Upper lobe of right lung (tissue), 1 donor: ENCODE results near the gene HOPX. TPM values are rescaled to one million over a fixed set of nuclear protein-coding genes. Genes with fewer than 3 reads are reported as not detected.

Experiments used
- ATAC-seq: fragments of 200-7000 bp; cut with Tn5 transposase; one replicate; pipeline ENCODE4 v1.9.1; 2020; ENCODE audit warnings: mild to moderate bottlenecking, moderate library complexity
- DNase-seq: peaks from one replicate; pipeline ENCODE4 v3.0.0-alpha.2; 2020
- H3K27ac ChIP-seq: fragments of 200-600 bp; one replicate; pipeline ENCODE4 v1.8.0; 2022
- H3K27me3 ChIP-seq: fragments of 200-600 bp; one replicate; pipeline ENCODE4 v1.8.0; 2022; ENCODE audit warnings: mild to moderate bottlenecking
- H3K36me3 ChIP-seq: fragments of 200-600 bp; one replicate; pipeline ENCODE4 v1.8.0; 2022
- H3K4me1 ChIP-seq: fragments of 200-600 bp; one replicate; pipeline ENCODE4 v1.8.0; 2022
- H3K4me3 ChIP-seq: fragments of 200-600 bp; one replicate; pipeline ENCODE4 v1.8.0; 2022; ENCODE audit warnings: mild to moderate bottlenecking
- H3K9me3 ChIP-seq: fragments of 200-600 bp; one replicate; pipeline ENCODE4 v1.8.0; 2022
- intact Hi-C: fragments of 100-400 bp; cut with DNase I; formaldehyde crosslinking; loops from one replicate; pipeline ENCODE4 v1.11.0; 2022
- total RNA-seq: library from RNA; stranded (reverse); fragmentation: NEBNext Ultra II Directional; extraction: Animal tissue kit (Norgen Biotek cat#: 25700); gene quantifications from one replicate; pipeline ENCODE4 v1.2.1, GENCODE V29; 2021
- TF ChIP-seq, protein P1 (sequence below): fragments of 200-600 bp; IDR thresholded peaks from one replicate; pipeline ENCODE4 v1.8.0; 2022; ENCODE audit warnings: antibody characterized with exemption
- donor health status: DM: no; HTN: yes; CAD: no; lungs with severe emphysema.

Gene HOPX
- total RNA-seq, 1 donor from 2014 or later, result 520 TPM

DNA sequence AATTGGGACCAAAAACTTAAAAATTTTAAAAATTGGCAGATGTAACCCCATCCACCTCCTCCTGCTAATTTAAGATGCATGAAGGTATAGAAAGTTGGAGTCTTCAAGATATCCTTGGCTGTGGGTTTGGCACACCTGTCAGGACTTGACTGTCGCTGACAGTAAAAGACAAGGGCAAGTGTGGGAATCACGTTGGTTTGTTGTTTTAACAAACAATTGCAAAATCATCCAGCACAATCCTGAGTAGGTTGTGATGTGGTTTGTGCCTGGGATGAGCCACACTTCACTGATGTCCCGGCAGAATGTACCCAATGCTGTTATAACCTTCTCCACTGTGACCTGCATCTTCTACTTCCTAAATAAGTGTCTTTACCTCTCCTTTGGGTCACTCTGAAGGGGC lies 24.0 kb downstream of the HOPX start:
- Histone ChIP-seq H3K4me1 (peaks cover 29% of the 10 kb centered on the region), H3K4me3 (no peak overlapping the region), H3K36me3 (peaks cover 14% of the 10 kb centered on the region), H3K27me3 (peaks cover 26% of the 10 kb centered on the region), H3K9me3 (no peaks in the 10 kb centered on the region), H3K27ac (no peak overlapping the region)
- DNase-seq, result no peak
- no peak for ATAC-seq
- TF ChIP-seq, protein P1, sequence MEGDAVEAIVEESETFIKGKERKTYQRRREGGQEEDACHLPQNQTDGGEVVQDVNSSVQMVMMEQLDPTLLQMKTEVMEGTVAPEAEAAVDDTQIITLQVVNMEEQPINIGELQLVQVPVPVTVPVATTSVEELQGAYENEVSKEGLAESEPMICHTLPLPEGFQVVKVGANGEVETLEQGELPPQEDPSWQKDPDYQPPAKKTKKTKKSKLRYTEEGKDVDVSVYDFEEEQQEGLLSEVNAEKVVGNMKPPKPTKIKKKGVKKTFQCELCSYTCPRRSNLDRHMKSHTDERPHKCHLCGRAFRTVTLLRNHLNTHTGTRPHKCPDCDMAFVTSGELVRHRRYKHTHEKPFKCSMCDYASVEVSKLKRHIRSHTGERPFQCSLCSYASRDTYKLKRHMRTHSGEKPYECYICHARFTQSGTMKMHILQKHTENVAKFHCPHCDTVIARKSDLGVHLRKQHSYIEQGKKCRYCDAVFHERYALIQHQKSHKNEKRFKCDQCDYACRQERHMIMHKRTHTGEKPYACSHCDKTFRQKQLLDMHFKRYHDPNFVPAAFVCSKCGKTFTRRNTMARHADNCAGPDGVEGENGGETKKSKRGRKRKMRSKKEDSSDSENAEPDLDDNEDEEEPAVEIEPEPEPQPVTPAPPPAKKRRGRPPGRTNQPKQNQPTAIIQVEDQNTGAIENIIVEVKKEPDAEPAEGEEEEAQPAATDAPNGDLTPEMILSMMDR, result no peak
- intact Hi-C loops, result no loop called here

GRCh38 chr4:56656346-56656643 lies 24.8 kb downstream of the HOPX start:
- Histone ChIP-seq H3K4me1 (peaks cover 29% of the 10 kb centered on the region), H3K9me3 (no peaks in the 10 kb centered on the region), H3K36me3 (peaks cover 15% of the 10 kb centered on the region), H3K27ac (peak overlapping the region; percentile 56), H3K4me3 (peak overlapping the region; percentile 54), H3K27me3 (peaks cover 26% of the 10 kb centered on the region)
- no peak for DNase-seq
- peak; percentile 40 for ATAC-seq
- TF ChIP-seq, protein P1, result peak; percentile 23
- intact Hi-C loops, result no loop called here

GRCh38 chr4:56655627-56656345 lies 25.3 kb downstream of the HOPX start:
- ATAC-seq, result peak; percentile 56
- no peak for DNase-seq
- Histone ChIP-seq H3K27ac (peak overlapping the region; percentile 56), H3K36me3 (peaks cover 15% of the 10 kb centered on the region), H3K4me3 (peak overlapping the region; percentile 54), H3K27me3 (peaks cover 26% of the 10 kb centered on the region), H3K9me3 (no peaks in the 10 kb centered on the region), H3K4me1 (peaks cover 29% of the 10 kb centered on the region)
- intact Hi-C loops, result no loop called here
- TF ChIP-seq, protein P1, result no peak

- DNase-seq, result no peak
- TF ChIP-seq, protein P1, result no peak
- peak overlapping the region; percentile 56 for H3K27ac ChIP-seq
Measured at GRCh38 chr4:56655209-56655626, 25.9 kb downstream of the HOPX start.

GRCh38 chr4:56654238-56654632 lies 26.9 kb downstream of the HOPX start:
- peaks cover 29% of the 10 kb centered on the region for H3K4me1 ChIP-seq
- peaks cover 26% of the 10 kb centered on the region for H3K27me3 ChIP-seq
- H3K9me3 ChIP-seq, result no peaks in the 10 kb centered on the region
- H3K36me3 ChIP-seq, result peaks cover 15% of the 10 kb centered on the region
- DNase-seq (no peak), ATAC-seq (no peak)
- intact Hi-C loops, result no loop called here
- peak overlapping the region; percentile 2 for H3K27ac ChIP-seq
- TF ChIP-seq, protein P1, result no peak
- H3K4me3 ChIP-seq, result no peak overlapping the region

More at GRCh38 chr4:56655209-56655626, 25.9 kb downstream of the HOPX start:
- H3K27me3 ChIP-seq, result peaks cover 26% of the 10 kb centered on the region
- H3K4me3 ChIP-seq, result peak overlapping the region; percentile 54
- H3K4me1 ChIP-seq, result peaks cover 29% of the 10 kb centered on the region
- peaks cover 15% of the 10 kb centered on the region for H3K36me3 ChIP-seq
- intact Hi-C loops, result no loop called here
- ATAC-seq, result peak; percentile 24
- H3K9me3 ChIP-seq, result no peaks in the 10 kb centered on the region
